ENCODE data around the gene VKORC1.
A peak's percentile ranks its signal among the peaks of the same experiment; 100 is the strongest.

The VKORC1 gene

GRCh38 chr16:31129568-31130335 is 35.2 kb upstream of the VKORC1 start:
- DNase-seq: no peak

GRCh38 chr16:31128711-31129567 is 34.3 kb upstream of the VKORC1 start:
- no peak for DNase-seq

- no peak for DNase-seq
Measured at GRCh38 chr16:31127182-31127581, 32.6 kb upstream of the VKORC1 start.

GRCh38 chr16:31125844-31126243 is 31.2 kb upstream of the VKORC1 start:
- no peak for DNase-seq

- no peak for DNase-seq
Measured at GRCh38 chr16:31120129-31120528, 25.5 kb upstream of the VKORC1 start.

- DNase-seq: no peak
Measured at GRCh38 chr16:31118223-31119155, 23.9 kb upstream of the VKORC1 start.

GRCh38 chr16:31117384-31118222 is 23.0 kb upstream of the VKORC1 start, which contains the start of gene KAT8:
Gene KAT8 (plus strand): TSS chr16:31117664. CDS start chr16:31117682, 18 bp downstream.
- peak; percentile 88 for DNase-seq

- no peak for DNase-seq
Measured at GRCh38 chr16:31114468-31114867, 19.9 kb upstream of the VKORC1 start.

GRCh38 chr16:31113121-31114120 is 18.8 kb upstream of the VKORC1 start:
- DNase-seq: no peak

- no peak for DNase-seq
Measured at GRCh38 chr16:31112711-31113110, 18.1 kb upstream of the VKORC1 start.

GRCh38 chr16:31111881-31112466 is 17.4 kb upstream of the VKORC1 start:
- no peak for DNase-seq

- no peak for DNase-seq
Measured at GRCh38 chr16:31110106-31111034, 15.8 kb upstream of the VKORC1 start.

GRCh38 chr16:31109622-31110021 is 15.0 kb upstream of the VKORC1 start:
- DNase-seq: no peak

GRCh38 chr16:31108794-31109558 is 14.4 kb upstream of the VKORC1 start:
- DNase-seq: no peak

GRCh38 chr16:31108035-31108793 is 13.6 kb upstream of the VKORC1 start, which contains the start of gene BCKDK:
Gene BCKDK (plus strand): TSS chr16:31108386. CDS start chr16:31109224, 838 bp downstream.
- DNase-seq: peak; percentile 15

GRCh38 chr16:31107465-31107867 is 12.9 kb upstream of the VKORC1 start:
- no peak for DNase-seq

Data from NCI-H1694 (cell line).